LNCaP clone FGC (cell line): ENCODE results near the gene YJEFN3.

Experiments used
- DNase-seq: peaks from one replicate; pipeline ENCODE4 v3.0.0-alpha.2; 2011; ENCODE audit warnings: low read depth
- H3K4me3 ChIP-seq: 2 replicates; pipeline ENCODE4 v1.5.1; 2011; ENCODE audit warnings: mild to moderate bottlenecking, low read depth, low read length, control low read depth
- CTCF ChIP-seq: IDR thresholded peaks from 2 replicates; pipeline ENCODE4 v1.5.1; 2012; ENCODE audit warnings: mild to moderate bottlenecking; ENCODE audit not compliant: control insufficient read depth, insufficient read depth; ENCODE audit errors: extremely low read depth

The YJEFN3 gene

GRCh38 chr19:19570571-19570970 is 41.9 kb downstream of the YJEFN3 start:
- DNase-seq = no peak
- no peak overlapping the region for H3K4me3 ChIP-seq
- no peak for TF ChIP-seq CTCF

DNA sequence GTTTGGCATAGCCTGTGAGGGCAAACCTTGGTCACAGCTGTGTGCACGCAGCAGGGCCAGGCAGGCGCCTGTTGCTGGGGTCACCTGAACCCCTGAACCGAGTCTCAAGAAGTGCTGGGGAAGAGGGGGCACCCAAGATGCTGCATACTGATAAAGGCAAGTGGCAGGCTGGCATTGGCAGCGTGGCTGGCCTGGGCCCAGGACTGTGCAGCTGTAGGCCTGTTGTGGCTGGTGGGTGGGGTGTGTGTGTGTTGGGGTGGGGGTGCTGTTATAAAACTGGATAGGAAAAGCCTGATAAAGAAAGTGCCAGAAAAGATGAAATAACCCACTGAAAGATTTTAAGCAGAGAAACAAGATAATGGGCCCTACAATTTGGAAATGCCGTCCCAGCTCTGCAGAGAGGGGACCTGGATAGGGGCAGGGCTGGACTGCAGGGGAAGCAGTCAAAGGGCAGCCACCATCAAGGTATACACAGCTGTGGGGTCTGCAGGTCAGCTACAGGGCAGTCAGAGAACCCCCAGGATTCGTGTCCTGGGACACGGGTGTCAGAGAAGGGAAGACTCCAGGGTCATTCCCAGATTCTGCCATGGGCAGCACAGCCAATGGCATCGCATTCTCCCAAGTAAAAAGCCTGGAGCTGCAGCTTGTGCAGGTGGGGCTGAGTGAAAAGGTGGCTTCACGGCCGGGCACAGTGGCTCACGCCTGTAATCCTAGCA is 42.5 kb downstream of the YJEFN3 start:
- TF ChIP-seq CTCF = no peak
- H3K4me3 ChIP-seq = no peak overlapping the region
- no peak for DNase-seq

DNA sequence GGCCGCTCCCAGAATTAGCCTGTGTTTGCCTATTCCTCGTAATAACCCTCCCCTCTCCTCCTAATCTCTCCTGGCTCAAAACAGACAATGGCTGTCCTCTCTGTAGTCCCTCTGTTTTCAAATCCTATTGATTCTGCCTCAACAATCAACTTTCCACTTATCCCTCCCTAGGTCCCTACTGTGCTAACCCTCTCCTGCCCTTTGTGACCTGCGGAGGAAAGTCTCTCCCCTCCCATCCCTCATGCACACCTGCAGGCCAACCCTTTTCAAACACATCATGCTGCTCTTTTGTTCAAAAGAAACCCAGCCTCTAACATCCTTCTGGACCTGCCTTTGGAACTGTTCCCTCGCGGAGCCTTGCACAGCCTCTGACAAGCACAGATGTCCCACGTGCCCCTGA is 46.7 kb downstream of the YJEFN3 start:
- no peak overlapping the region for H3K4me3 ChIP-seq
- TF ChIP-seq CTCF = no peak
- DNase-seq = no peak

DNA sequence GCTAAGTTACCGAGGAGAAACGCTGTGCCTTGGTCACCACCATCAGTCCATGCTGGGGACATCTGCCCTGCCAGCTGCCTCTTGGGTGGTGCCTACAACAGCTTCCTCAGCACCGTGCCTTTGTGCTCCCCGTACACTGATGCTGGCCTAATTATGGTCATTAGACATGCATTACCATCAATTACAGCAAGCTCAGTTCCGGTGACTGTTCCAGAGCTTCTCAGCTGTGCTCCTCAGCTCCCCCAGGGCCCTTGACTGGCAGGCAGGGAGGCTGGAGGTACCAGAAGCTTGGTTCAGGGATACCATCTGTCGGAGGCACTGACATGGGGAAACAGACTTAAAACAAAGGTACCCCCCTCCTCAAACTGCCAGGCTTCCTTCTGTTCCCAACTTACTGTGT is 49.5 kb downstream of the YJEFN3 start:
- TF ChIP-seq CTCF = no peak
- DNase-seq = no peak
- H3K4me3 ChIP-seq = no peak overlapping the region

DNA sequence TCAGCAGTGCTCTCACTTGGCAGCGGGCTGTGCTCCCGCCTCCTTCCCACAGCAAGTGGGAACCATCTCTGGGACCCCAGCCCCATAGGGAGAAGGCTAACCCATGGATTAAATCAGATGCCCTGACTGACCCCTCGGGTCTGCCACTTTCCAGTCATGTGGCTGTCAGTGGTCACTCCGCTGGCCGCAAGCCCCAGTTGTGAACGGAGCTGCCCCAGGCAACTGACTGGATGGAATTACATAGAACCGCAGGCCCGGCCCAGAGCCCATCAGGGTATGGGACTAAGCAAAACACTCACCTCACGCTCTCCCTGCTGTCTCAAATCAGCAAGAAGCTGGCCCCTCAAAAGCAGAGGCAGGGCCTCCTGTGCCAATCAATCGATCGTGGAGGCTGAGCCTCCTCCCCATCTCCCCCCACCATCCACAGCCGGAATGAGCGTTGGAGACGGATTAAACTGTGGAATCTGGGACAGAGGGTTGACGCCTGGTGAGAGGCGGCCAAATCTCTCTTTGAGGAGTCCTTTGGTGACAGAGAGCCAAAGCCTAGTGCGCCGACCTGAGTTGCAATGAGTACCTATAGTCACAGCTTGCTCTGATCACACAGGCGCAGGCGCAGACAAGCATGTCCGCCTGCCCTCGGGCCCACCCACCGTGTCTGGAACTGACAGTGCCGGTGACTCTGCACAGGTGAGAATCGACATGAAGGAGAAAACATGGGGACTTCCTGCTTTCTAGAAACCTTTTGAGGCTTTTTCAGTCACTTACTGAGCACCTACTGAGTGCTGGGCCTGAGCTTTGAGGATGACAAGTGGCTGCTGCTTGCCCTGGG is 51.0 kb downstream of the YJEFN3 start:
- TF ChIP-seq CTCF = no peak
- no peak for DNase-seq
- no peak overlapping the region for H3K4me3 ChIP-seq

GRCh38 chr19:19580418-19580817 is 51.7 kb downstream of the YJEFN3 start:
- no peak for TF ChIP-seq CTCF

More at GRCh38 chr19:19580418-19580817, 51.7 kb downstream of the YJEFN3 start:
- no peak overlapping the region for H3K4me3 ChIP-seq
- no peak for DNase-seq
